ENCODE data around the gene HTRA1. TPM values are rescaled to one million over a fixed set of nuclear protein-coding genes. Genes with fewer than 3 reads are reported as not detected.

Gene HTRA1
- total RNA-seq, 1 donor from 2014 or later = 1,504 TPM

DNA sequence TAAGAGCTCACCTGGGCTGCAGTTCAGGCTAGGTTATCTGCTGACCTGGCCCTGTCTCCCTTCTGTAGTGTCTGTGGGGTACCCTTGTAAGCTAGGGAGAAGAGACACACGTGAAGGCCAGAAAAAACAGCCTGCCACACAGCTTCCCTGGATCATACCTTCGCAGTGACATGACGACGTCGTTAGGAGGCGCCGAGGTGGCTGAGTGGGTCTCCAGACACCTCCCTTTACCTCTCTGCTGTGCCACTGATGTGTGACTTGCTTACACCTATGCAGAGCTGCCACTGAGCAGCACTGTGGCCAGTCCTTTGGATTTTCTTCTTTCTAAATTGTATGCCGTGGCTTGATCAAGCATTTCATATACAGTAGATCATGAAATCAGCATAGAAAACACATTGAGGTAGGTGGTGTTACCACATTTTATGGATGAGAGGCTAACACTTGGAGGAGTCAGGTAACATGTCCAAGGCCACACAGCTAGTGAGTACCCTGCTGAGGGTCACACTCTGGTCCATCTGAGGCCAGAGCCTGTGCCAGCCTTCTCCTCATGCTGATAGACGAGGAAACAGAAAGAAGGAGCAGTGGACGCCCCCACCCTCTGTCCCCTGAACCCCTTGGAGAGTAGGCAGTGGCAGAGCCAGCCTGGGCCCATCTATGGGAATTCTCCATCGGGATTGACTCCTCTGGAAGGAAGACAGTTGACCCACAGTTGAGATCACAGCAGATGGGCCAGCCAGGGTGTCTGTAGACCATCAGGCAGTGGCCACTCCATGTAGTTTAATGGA is 23.1 kb downstream of the HTRA1 start:
- peaks cover 76% of the 10 kb centered on the region for H3K4me1 Mint-ChIP-seq (ENCODE audit: low read depth)
- TF ChIP-seq, protein P1, sequence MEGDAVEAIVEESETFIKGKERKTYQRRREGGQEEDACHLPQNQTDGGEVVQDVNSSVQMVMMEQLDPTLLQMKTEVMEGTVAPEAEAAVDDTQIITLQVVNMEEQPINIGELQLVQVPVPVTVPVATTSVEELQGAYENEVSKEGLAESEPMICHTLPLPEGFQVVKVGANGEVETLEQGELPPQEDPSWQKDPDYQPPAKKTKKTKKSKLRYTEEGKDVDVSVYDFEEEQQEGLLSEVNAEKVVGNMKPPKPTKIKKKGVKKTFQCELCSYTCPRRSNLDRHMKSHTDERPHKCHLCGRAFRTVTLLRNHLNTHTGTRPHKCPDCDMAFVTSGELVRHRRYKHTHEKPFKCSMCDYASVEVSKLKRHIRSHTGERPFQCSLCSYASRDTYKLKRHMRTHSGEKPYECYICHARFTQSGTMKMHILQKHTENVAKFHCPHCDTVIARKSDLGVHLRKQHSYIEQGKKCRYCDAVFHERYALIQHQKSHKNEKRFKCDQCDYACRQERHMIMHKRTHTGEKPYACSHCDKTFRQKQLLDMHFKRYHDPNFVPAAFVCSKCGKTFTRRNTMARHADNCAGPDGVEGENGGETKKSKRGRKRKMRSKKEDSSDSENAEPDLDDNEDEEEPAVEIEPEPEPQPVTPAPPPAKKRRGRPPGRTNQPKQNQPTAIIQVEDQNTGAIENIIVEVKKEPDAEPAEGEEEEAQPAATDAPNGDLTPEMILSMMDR (IDR thresholded peaks at IDR 0.05) = no peak
- no peak for DNase-seq (ENCODE audit: low spot score)
- peaks cover 2% of the 10 kb centered on the region for H3K9me3 Mint-ChIP-seq (ENCODE audit: low read depth)
- H3K36me3 Mint-ChIP-seq (ENCODE audit: low read depth) = peaks cover 24% of the 10 kb centered on the region
- no peak overlapping the region for H3K4me3 Mint-ChIP-seq (ENCODE audit: unreplicated experiment)
- no peaks in the 10 kb centered on the region for H3K27me3 Mint-ChIP-seq (ENCODE audit: low read depth)
- H3K27ac Mint-ChIP-seq (ENCODE audit: unreplicated experiment) = no peak overlapping the region

DNA sequence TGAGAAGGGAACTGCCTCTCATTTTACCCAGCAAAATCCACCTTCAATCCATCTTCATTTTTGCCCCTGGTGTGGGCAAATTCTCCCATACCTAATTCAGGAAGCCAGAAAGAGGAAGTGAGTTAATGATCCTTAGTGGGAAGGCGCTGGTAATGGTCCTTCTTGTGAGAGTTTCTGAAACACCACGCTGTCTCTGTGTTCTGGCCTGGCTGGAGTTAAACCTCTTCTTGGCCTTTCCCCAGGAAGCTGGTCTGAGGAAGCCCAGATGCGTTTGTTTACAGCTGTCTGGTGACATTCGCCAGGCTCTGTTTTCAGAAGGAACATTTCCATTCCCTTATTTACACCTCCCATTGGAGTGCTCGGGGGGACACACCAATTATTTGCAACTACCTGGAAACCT is 24.3 kb downstream of the HTRA1 start:
- H3K27ac Mint-ChIP-seq (ENCODE audit: unreplicated experiment) = peak overlapping the region; percentile 72
- H3K36me3 Mint-ChIP-seq (ENCODE audit: low read depth) = peaks cover 23% of the 10 kb centered on the region
- TF ChIP-seq, protein P1 (IDR thresholded peaks at IDR 0.05) = no peak
- DNase-seq (ENCODE audit: low spot score) = no peak
- no peaks in the 10 kb centered on the region for H3K27me3 Mint-ChIP-seq (ENCODE audit: low read depth)
- peaks cover 2% of the 10 kb centered on the region for H3K9me3 Mint-ChIP-seq (ENCODE audit: low read depth)
- no peak overlapping the region for H3K4me3 Mint-ChIP-seq (ENCODE audit: unreplicated experiment)
- peaks cover 81% of the 10 kb centered on the region for H3K4me1 Mint-ChIP-seq (ENCODE audit: low read depth)

DNA sequence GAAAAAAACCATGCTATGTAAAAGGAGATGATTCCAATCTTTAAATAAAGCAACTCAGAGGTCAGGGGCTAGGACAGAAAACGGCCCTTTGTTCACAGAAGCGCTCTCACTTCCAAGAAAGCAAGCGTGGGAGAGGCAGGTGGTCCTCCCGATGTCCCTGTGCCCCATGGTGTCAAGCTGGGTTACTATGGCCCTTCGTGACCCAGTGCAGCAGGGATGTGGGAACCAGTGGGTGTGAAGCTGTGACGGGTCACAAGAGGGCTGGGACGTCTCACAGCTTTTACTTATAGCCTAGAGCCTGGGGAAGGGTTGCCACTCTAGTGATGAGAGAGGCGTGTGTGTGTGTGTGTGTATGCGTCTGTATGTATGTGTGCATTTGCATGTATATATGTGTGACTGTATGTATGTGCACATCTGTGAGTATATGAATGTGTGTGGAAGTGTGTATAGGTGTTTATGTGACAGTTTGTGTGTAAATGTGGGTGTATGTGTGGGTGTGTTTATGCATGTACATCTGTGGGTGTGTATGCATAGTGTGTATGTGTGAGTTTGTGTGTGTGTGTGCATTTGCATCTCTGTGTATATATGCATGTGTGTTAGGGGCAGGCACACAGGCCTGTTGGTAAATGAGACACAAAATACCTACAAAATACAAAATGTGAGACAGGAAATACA is 25.2 kb downstream of the HTRA1 start:
- peaks cover 83% of the 10 kb centered on the region for H3K4me1 Mint-ChIP-seq (ENCODE audit: low read depth)
- peak overlapping the region; percentile 72 for H3K27ac Mint-ChIP-seq (ENCODE audit: unreplicated experiment)
- H3K36me3 Mint-ChIP-seq (ENCODE audit: low read depth) = peaks cover 19% of the 10 kb centered on the region
- no peaks in the 10 kb centered on the region for H3K27me3 Mint-ChIP-seq (ENCODE audit: low read depth)
- H3K4me3 Mint-ChIP-seq (ENCODE audit: unreplicated experiment) = no peak overlapping the region
- TF ChIP-seq, protein P1 (IDR thresholded peaks at IDR 0.05) = no peak
- DNase-seq (ENCODE audit: low spot score) = no peak
- peaks cover 2% of the 10 kb centered on the region for H3K9me3 Mint-ChIP-seq (ENCODE audit: low read depth)

GRCh38 chr10:122487174-122487765 is 25.9 kb downstream of the HTRA1 start:
- TF ChIP-seq, protein P1 (IDR thresholded peaks at IDR 0.05) = no peak
- H3K4me1 Mint-ChIP-seq (ENCODE audit: low read depth) = peaks cover 85% of the 10 kb centered on the region
- H3K36me3 Mint-ChIP-seq (ENCODE audit: low read depth) = peaks cover 15% of the 10 kb centered on the region
- no peak for DNase-seq (ENCODE audit: low spot score)
- H3K4me3 Mint-ChIP-seq (ENCODE audit: unreplicated experiment) = no peak overlapping the region
- H3K9me3 Mint-ChIP-seq (ENCODE audit: low read depth) = no peaks in the 10 kb centered on the region
- H3K27ac Mint-ChIP-seq (ENCODE audit: unreplicated experiment) = peak overlapping the region; percentile 55
- no peaks in the 10 kb centered on the region for H3K27me3 Mint-ChIP-seq (ENCODE audit: low read depth)

GRCh38 chr10:122490268-122490667 is 28.9 kb downstream of the HTRA1 start:
- TF ChIP-seq, protein P1 (IDR thresholded peaks at IDR 0.05) = no peak
- H3K9me3 Mint-ChIP-seq (ENCODE audit: low read depth) = no peaks in the 10 kb centered on the region
- H3K4me1 Mint-ChIP-seq (ENCODE audit: low read depth) = peaks cover 99% of the 10 kb centered on the region
- H3K27me3 Mint-ChIP-seq (ENCODE audit: low read depth) = no peaks in the 10 kb centered on the region
- DNase-seq (ENCODE audit: low spot score) = no peak
- H3K4me3 Mint-ChIP-seq (ENCODE audit: unreplicated experiment) = no peak overlapping the region
- peaks cover 16% of the 10 kb centered on the region for H3K36me3 Mint-ChIP-seq (ENCODE audit: low read depth)
- H3K27ac Mint-ChIP-seq (ENCODE audit: unreplicated experiment) = peak overlapping the region; percentile 96

All from chondrocyte (in vitro differentiated cells).